Chondrocyte (in vitro differentiated cells): Measurements from ENCODE around the gene CFAP90. TPM values are rescaled to one million over a fixed set of nuclear protein-coding genes. Genes with fewer than 3 reads are reported as not detected.

Source experiments
- DNase-seq: peaks from one replicate; pipeline ENCODE4 v3.0.0; 2021; ENCODE audit warnings: mixed read lengths, low spot score
- H3K27ac Mint-ChIP-seq: one replicate; pipeline ENCODE4 v1.8.0; 2021; ENCODE audit warnings: mild to moderate bottlenecking, moderate library complexity, mixed read lengths; ENCODE audit not compliant: unreplicated experiment
- H3K27me3 Mint-ChIP-seq: 2 replicates; pipeline ENCODE4 v1.8.0; 2021; ENCODE audit warnings: low read depth, mixed read lengths
- H3K36me3 Mint-ChIP-seq: 2 replicates; pipeline ENCODE4 v1.8.0; 2021; ENCODE audit warnings: low read depth, mixed read lengths
- H3K4me1 Mint-ChIP-seq: 2 replicates; pipeline ENCODE4 v1.8.0; 2021; ENCODE audit warnings: low read depth, mild to moderate bottlenecking, mixed read lengths
- H3K4me3 Mint-ChIP-seq: one replicate; pipeline ENCODE4 v1.8.0; 2021; ENCODE audit warnings: mild to moderate bottlenecking, moderate library complexity, mixed read lengths; ENCODE audit not compliant: unreplicated experiment
- H3K9me3 Mint-ChIP-seq: 2 replicates; pipeline ENCODE4 v1.8.0; 2021; ENCODE audit warnings: low read depth, mixed read lengths
- total RNA-seq: library from RNA; stranded (reverse); gene quantifications from 3 replicates; pipeline ENCODE4 v1.2.1, GENCODE V29; 2021
- TF ChIP-seq, protein P1 (sequence below): fragments of 200-600 bp; sonication (generic); IDR thresholded peaks from 2 replicates; pipeline ENCODE4 v1.5.0; 2021; ENCODE audit warnings: antibody characterized with exemption, mild to moderate bottlenecking, moderate library complexity

CFAP90 gene
- total RNA-seq, 1 donor from 2014 or later: 0.27 TPM

DNA sequence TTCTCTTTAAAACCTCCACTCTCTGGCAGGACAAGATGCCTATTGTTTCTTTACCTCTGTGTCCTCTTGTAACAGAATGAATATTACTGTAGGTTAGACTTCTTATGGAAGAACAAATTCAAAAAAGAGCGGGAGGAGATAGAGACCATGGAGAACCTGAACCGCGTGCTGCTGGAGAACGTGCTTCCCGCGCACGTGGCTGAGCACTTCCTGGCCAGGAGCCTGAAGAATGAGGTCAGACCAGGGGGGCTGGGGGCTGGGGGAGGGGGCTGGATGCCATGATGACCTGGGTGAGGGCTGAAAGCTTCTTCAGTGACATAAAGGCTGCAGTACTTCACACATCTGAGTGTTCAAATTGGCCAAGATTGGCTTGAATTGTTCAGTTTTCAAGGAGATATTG is 61.4 kb downstream of the CFAP90 start:
- TF ChIP-seq, protein P1, sequence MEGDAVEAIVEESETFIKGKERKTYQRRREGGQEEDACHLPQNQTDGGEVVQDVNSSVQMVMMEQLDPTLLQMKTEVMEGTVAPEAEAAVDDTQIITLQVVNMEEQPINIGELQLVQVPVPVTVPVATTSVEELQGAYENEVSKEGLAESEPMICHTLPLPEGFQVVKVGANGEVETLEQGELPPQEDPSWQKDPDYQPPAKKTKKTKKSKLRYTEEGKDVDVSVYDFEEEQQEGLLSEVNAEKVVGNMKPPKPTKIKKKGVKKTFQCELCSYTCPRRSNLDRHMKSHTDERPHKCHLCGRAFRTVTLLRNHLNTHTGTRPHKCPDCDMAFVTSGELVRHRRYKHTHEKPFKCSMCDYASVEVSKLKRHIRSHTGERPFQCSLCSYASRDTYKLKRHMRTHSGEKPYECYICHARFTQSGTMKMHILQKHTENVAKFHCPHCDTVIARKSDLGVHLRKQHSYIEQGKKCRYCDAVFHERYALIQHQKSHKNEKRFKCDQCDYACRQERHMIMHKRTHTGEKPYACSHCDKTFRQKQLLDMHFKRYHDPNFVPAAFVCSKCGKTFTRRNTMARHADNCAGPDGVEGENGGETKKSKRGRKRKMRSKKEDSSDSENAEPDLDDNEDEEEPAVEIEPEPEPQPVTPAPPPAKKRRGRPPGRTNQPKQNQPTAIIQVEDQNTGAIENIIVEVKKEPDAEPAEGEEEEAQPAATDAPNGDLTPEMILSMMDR: no peak
- DNase-seq: no peak
- Mint-ChIP-seq H3K27ac (no peak overlapping the region), H3K27me3 (peaks cover 12% of the 10 kb centered on the region), H3K4me1 (no peaks in the 10 kb centered on the region), H3K9me3 (no peaks in the 10 kb centered on the region), H3K36me3 (no peaks in the 10 kb centered on the region), H3K4me3 (no peak overlapping the region)

DNA sequence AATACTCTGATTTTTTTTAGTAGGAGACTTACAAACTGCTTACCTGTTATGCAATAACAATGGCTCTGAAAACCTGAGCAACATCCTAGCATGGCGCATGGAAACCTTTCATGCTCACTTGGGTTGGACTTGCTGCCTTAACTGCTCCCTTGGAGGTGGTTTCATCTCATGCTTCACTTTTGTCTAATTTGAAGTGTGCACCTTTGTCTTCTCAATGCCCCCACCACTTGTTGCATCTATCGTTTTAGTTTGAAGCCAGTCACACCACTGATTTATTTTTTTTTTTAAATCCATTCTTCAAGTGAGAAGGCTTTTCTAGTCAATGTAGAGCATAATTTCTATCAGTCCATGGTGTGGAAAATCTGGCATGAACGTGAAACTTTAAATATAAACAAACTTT is 63.2 kb downstream of the CFAP90 start:
- TF ChIP-seq, protein P1: no peak

DNA sequence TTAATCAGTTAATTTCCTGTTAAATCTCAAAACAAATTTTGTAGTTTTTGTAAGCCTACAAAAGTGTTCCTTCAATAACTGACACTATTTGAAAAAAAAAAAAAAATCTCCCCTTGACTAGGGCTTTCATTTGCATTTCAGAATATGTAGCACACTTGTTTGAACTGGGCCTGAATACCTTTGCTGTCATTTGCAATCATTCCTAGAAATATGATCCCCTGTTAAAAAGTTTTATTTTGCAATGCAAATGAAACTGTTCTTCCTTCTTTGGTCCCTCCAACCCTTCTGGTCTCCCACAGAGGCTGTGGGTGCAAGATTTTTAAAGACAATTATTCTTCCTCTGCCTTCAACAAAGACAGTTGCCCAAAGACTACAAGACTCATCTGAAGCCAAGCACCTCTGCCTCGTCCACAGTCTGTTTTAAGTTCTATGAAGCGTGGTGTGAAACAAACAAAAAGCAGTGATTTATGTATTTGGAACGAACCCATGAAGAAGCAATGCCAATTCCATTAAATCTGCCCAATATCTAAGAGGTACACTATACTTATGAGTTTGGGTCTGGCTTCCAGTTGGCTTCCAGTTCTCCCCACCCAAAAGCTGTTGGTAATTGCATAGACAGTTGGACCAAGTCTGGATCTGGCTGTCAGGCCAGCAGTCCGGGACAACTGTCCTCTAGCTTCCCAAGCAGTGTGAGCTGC is 66.1 kb downstream of the CFAP90 start:
- TF ChIP-seq, protein P1: no peak
- peaks cover 17% of the 10 kb centered on the region for H3K27me3 Mint-ChIP-seq
- no peaks in the 10 kb centered on the region for H3K4me1 Mint-ChIP-seq
- no peak overlapping the region for H3K27ac Mint-ChIP-seq
- H3K9me3 Mint-ChIP-seq: no peaks in the 10 kb centered on the region
- H3K36me3 Mint-ChIP-seq: no peaks in the 10 kb centered on the region
- no peak for DNase-seq
- no peak overlapping the region for H3K4me3 Mint-ChIP-seq

More for the DNA sequence above, 63.2 kb downstream of the CFAP90 start:
- H3K27me3 Mint-ChIP-seq: peaks cover 12% of the 10 kb centered on the region
- H3K9me3 Mint-ChIP-seq: no peaks in the 10 kb centered on the region
- no peaks in the 10 kb centered on the region for H3K36me3 Mint-ChIP-seq
- no peak overlapping the region for H3K4me3 Mint-ChIP-seq
- no peaks in the 10 kb centered on the region for H3K4me1 Mint-ChIP-seq
- no peak overlapping the region for H3K27ac Mint-ChIP-seq
- no peak for DNase-seq

DNA sequence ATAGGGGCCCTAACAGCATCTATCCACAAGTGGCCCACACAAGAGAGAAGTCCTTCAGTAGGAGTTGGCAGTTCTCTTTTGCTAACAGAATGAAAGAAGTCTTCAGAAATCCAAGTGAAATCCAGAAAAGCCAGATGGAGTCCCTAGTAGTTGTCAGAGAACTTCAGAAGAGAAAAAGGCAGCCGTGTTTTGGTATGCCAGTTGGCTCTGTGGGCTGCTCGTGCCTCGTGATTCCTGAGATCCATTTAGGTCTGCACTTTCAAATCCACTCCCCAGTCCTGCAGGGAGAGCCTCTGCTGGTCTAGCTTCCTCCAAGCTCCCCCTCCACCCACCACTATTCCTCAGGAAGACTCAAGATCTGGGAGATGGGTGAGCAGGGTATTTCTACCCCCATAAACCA is 69.0 kb downstream of the CFAP90 start:
- Mint-ChIP-seq H3K9me3 (no peaks in the 10 kb centered on the region), H3K36me3 (no peaks in the 10 kb centered on the region), H3K27me3 (peaks cover 17% of the 10 kb centered on the region), H3K4me3 (no peak overlapping the region), H3K27ac (no peak overlapping the region), H3K4me1 (no peaks in the 10 kb centered on the region)
- TF ChIP-seq, protein P1: no peak
- DNase-seq: no peak

Other genes starting within 250 kb of the CFAP90 start
- gene FASTKD3, start 17.9 kb upstream of the CFAP90 start, total RNA-seq: 6.9 to 10.2 TPM (median 9.2 TPM) in 3 replicates
- gene MTRR, start 18.0 kb upstream of the CFAP90 start, total RNA-seq: 27.4 to 37.2 TPM (median 28.4 TPM) in 3 replicates